LNCaP clone FGC (cell line): Measurements from ENCODE around the gene BLACAT1.
"Not testable (repeated sequence)": the region's sequence is repeated elsewhere in the genome, so short reads cannot be mapped to it uniquely, and the experiment has no call there.

Source experiments
- DNase-seq: peaks from one replicate; pipeline ENCODE4 v3.0.0-alpha.2; 2011; ENCODE audit warnings: low read depth
- H3K4me3 ChIP-seq: 2 replicates; pipeline ENCODE4 v1.5.1; 2011; ENCODE audit warnings: mild to moderate bottlenecking, low read depth, low read length, control low read depth
- TF ChIP-seq, protein P1 (sequence below): IDR thresholded peaks from 2 replicates; pipeline ENCODE4 v1.5.1; 2012; ENCODE audit warnings: mild to moderate bottlenecking; ENCODE audit not compliant: control insufficient read depth, insufficient read depth; ENCODE audit errors: extremely low read depth

BLACAT1 gene

DNA sequence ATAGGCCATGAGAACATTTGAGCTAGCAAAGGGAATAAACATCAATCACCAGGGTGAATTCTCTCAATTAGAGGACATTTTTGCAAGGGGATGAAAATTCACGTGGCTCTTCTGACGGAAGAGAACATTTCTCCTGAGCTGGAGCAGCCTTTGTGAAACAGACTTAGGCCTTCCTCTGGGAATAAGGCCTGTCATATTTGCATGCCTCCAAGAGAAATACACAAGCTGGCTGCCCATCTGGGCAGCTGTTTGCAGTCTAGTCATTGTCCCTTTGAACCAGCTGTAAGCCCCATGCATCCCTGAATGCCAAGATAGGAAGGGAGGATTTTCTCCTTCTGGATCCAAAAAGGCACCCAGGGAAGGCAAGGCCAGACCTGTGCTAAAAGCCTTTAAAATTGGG, 39.5 kb downstream of the BLACAT1 start:
- no peak for DNase-seq
- TF ChIP-seq, protein P1, sequence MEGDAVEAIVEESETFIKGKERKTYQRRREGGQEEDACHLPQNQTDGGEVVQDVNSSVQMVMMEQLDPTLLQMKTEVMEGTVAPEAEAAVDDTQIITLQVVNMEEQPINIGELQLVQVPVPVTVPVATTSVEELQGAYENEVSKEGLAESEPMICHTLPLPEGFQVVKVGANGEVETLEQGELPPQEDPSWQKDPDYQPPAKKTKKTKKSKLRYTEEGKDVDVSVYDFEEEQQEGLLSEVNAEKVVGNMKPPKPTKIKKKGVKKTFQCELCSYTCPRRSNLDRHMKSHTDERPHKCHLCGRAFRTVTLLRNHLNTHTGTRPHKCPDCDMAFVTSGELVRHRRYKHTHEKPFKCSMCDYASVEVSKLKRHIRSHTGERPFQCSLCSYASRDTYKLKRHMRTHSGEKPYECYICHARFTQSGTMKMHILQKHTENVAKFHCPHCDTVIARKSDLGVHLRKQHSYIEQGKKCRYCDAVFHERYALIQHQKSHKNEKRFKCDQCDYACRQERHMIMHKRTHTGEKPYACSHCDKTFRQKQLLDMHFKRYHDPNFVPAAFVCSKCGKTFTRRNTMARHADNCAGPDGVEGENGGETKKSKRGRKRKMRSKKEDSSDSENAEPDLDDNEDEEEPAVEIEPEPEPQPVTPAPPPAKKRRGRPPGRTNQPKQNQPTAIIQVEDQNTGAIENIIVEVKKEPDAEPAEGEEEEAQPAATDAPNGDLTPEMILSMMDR: no peak
- H3K4me3 ChIP-seq: no peak overlapping the region

DNA sequence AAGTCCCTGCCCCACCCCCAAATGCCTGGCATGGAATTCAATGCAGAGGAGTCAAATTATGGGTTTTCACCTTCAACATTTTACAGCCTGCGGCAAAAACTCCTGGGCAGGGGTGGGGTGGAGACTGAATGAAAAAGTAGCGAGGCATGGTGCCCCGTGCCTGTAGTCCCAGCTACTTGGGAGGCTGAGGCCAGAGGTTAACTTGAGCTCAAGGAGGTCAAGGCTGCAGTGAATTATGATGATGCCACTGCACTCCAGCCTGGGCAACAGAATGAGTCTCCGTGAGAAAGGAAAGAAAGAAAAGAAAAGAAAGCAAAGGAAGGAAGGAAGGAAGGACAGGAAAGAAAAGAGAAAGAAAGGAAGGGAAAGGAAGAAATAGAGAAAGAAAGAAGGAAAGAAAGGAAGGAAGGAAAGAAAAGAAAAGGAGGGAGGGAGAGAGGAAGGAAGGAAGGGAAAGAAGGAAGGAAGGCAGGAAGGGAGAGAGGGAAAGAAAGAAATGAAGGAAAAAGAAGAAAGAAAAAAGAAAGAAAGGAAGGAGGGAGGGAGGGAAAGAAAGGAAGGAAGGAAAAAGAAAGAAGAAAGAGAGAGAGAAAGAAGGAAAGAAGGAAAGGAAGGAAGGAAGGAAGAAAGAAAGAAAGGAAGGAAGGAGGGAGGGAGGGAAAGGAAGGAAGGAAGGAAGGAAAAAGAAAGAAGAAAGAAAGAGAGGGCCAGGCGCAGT, 45.1 kb downstream of the BLACAT1 start:
- H3K4me3 ChIP-seq: no peak overlapping the region
- no peak for DNase-seq
- TF ChIP-seq, protein P1: no peak

DNA sequence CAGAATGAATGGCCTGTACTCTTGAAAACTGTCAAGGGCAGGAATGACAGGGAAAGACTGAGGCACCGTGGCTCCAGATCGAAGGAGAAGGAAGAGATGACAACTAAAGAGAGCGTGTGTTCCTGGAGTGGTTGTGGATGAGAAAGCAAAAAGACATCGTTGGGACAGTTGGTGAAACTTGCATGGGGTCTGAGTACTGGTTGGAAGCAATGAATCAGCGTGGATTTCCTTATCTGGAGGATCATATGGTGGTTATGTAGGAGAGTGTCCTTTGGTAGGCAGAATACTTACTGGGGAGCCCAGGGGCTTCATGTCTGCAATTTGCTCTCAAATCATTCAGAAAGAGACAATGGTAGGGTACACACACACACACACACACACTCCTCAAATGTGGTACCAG, 47.9 kb downstream of the BLACAT1 start:
- H3K4me3 ChIP-seq: no peak overlapping the region
- TF ChIP-seq, protein P1: no peak
- no peak for DNase-seq

DNA sequence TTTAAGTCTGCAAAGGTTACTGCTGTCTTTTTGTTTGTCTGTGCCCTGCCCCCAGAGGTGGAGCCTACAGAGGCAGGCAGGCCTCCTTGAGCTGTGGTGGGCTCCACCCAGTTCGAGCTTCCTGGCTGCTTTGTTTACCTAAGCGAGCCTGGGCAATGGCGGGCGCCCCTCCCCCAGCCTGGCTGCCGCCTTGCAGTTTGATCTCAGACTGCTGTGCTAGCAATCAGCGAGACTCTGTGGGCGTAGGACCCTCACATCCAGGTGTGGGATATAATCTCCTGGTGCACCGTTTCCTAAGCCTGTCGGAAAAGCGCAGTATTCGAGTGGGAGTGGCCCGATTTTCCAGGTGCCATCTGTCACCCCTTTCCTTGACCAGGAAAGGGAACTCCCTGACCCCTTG, 49.6 kb downstream of the BLACAT1 start:
- DNase-seq, H3K4me3 ChIP-seq: not testable (repeated sequence)
